Hematopoietic multipotent progenitor cell treated with erythropoietin and hydrocortisone succinate and interleukin-3 and kit ligand, for 15 days (in vitro differentiated cells): ENCODE measurements around the gene NGB.

Experiments used
- DNase-seq: peaks from one replicate; pipeline ENCODE4 v3.0.0-alpha.2; 2015; ENCODE audit warnings: low spot score

NGB gene

GRCh38 chr14:77264466-77265186 lies 6.4 kb downstream of the NGB start:
- DNase-seq = no peak

DNA sequence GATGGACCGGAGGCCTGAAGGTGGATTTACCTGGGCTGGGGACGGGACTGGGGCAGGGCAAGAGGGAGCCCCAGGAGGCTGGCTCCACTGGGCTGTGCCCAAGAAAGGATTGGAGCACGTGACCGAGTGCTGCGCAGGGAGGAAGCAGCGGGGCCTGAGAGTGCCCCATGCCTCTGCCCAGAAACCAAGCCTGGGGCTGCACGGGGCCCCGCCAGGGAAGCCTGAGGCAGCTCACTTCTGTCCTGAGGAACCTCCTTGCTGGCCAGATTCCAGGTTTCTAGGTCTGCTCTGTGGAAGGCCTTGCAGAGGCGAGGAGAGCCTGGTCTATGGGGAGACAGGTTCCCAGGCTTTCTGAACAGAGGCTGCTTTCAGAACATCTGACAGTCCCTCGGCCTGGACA lies 10.4 kb downstream of the NGB start:
- no peak for DNase-seq

DNA sequence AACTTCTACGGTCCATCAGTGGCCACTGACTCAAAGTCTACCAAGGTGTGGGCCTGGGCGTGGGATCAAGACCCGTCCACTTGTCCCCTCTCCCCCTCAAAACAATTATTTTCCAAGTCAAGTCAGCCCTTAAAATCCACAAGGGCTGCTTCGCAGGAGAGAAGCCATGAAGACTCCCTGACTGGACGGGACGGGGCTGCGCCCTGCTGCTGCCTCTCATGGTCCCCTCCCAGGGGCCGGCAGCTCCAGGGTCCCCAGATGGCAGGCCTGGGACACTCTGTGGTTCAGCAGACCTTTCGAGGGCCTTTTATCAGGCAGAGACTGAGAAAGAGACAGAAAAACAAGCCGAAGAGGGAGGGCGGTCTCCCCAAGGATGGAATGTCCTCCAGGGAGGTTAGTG lies 10.8 kb downstream of the NGB start:
- DNase-seq = no peak

DNA sequence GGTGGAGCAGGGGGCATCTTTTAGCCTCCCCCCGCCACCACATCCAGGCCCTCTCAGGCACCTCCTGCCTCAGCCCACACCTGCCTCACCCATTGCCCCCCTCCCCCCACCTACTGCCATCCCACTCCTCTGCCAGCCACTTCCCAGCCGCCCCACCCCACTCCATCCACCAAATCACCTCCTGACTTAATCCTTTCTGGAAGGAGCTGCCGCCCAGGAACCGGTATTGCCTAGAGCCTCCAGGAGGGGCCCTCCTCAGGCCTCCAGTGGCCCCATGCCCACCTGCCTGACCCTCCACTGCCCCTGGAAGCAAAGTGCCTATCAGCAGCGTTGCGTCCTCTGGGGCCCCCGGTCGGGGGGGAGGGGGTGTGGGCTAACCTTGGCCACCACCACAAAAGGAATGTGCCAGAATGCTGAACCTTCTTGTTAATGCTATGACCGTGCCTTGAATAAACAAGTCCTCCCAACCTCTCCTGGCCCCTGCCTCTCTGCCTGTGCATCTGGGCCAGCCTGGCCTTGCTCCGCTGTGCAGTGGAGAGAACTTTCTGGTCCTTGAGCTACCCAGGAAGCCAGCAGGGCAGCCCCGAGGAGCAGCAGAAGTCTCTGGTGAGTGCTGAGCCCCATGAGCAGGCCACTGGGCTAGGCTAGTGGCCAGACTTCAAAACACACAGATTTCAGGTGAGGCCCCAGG lies 11.8 kb downstream of the NGB start:
- no peak for DNase-seq

GRCh38 chr14:77258566-77258965 lies 12.4 kb downstream of the NGB start:
- no peak for DNase-seq

DNA sequence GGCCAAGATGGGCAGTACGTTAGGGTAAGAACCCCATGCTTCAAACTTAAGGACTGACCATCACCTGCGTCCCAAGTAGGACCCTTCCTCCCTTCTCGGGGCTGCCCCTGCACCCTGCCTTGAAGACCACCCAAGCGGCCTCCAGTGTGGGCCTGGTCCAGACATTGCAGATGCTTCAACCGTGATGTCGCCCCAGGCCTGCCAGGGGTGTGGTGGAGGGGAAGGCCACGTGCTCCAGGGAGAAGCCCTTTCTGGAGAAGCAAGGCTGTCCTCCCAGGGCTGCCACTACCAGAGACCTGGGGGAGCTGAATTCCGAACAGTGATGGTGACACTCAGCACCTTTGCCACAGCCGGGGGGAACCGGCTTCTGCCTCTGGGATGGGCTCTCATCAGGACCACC lies 13.3 kb downstream of the NGB start:
- no peak for DNase-seq

- DNase-seq = no peak
Measured at GRCh38 chr14:77256694-77257093, 14.3 kb downstream of the NGB start.

DNA sequence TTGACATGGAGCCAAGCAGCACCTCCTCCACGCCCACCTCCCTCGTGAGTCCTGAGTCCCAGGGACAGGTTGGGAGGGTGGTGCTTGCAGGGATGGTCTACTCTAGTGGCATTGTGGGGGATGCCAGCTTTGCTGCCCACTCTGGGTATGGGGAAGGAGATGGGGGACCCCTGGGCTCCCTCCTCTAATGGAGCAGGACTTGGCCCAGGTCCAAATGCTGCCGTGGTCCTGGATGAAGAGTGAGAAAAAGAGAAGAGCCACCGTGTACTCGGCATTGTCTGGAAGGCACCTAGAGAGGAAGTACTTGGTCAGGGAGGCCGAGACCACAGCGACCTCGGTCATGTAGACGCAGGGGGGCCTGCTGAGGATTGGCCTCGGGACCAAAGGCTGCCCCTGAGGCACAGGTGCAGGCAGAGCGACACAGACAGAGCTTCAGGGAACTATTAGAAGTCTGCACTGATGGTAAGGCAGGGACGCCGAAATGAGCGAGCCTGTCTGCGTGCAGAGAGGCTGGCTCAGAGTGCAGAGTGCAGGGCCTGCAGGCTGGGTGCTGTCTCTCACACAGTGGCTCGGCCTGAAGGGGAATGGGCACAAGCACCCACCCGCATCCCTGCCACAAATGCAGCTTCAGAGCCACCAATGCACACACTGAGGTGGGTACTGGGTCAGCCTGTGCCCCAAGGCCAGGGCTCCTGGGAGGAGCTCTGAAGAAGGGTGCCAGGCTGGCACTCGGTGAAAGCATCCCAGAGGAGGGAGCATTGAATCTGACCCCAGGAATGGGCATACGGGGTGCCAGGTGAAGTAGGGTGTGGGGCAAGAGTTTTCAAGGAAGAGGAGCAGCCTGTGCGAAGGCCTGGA lies 17.4 kb downstream of the NGB start:
- DNase-seq = no peak

DNA sequence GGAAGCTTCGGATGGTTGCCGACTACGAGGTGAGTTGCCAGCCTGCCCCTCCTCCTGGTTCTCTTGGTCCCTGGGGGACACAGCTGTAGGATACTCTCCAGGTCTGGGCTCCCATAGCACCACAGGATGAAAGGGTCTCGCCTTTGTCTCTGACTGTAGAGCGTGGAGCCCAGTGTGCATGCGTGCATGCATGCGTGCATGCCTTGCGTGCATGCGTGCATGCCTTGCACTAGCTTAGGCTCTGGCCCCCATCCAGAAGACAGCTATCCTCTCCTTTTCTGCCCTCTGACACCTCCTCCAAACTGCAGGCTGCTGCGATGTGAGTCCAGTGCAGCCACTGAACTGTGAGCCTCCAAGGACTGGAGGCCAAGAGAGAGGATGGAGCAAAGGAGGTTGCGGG lies 19.1 kb downstream of the NGB start:
- no peak for DNase-seq

- no peak for DNase-seq
Measured at GRCh38 chr14:77250927-77251326, 20.1 kb downstream of the NGB start.

DNA sequence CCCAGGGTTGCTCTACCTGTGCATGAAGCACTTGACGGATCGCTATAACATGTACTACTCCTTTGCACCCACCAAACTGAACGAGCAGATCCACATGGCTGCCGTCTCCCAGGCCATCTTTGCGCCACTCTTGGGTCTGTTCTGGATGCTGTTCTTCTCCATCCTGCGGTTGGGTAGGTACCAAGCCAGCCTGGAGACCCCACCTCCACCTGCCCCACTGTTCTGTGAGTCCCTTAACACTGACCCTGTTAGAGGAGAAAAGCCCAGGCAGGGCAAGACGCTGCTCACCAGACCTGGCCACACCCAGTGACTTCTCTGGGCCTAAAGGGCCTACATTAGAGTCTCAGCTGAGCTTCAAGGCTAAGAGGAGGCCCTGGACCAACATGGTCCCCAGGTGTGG lies 21.7 kb downstream of the NGB start:
- no peak for DNase-seq

DNA sequence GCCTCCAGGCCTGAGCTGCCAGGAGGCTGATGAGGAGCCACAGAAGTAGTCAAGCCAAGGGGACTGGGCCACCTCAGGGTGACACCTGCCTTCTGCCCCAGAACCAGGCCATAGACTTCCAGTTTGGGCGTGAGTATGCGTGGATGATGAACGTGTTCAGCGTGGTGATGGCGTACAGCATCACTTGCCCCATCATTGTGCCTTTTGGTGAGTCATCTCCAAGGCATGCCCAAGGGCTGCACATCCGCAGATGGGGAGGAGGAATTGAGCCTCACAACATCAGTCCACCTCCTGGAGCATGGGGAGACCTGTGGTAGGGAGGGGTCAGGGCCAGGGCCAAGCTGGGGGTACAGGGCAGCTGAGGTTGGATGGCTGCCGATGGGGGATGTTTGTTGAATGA lies 22.3 kb downstream of the NGB start:
- DNase-seq = no peak

DNA sequence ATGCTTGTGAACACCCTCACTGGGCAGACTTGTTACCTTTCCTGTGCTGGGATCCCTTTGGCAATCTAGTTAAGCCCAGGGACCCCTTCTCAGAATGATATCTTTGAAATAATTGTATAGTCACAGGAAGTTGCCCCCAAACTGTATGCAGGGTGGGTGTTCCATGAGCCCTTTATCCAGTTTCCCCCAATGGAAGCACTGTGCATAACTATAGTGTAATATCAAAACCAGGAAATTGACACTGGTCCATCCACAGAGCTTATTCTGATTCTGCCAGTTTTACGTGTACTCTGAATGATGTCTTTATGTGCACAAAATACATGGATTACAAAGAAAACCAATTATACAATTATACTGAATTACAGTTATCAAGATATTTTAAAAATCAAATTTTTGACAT lies 24.2 kb downstream of the NGB start:
- no peak for DNase-seq

- DNase-seq = no peak
Measured at GRCh38 chr14:77245820-77246219, 25.2 kb downstream of the NGB start.

DNA sequence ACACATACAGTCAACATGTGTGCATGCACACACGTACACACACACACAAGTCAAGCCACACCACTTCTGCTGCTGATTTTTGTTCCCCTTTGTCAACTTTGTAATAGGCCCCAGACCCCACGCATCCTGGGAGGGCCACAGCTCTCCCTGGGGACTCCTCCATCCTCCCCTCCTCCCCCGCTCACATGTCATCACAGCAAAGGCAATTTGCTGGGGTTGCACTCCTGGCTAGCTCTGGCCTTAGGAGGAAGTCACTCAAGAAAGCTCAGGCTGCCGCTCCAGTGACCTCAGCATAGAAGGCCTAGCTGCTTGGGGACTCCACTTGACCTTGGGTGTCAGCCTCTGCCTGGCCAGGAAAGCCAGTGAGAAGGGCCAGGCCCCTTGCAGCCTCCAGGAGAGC lies 27.2 kb downstream of the NGB start:
- no peak for DNase-seq

DNA sequence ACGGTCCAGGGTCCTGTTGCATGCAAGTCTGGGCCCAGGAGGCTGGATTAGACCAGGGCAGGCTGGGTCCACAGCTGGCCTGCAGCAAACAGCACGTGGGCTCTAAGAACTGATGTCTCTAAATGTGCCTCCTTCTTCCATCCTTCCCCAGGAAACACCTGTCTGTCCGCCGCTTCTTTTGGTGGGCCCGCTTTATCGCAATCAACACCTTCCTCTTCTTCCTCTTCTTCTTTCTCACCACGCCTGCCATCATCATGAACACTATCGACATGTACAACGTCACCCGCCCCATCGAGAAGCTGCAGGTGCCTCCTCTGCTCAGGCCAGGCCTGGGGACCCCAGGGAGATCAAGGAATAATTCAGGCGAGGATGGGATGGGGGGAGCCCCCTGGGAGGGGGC lies 28.3 kb downstream of the NGB start:
- no peak for DNase-seq

DNA sequence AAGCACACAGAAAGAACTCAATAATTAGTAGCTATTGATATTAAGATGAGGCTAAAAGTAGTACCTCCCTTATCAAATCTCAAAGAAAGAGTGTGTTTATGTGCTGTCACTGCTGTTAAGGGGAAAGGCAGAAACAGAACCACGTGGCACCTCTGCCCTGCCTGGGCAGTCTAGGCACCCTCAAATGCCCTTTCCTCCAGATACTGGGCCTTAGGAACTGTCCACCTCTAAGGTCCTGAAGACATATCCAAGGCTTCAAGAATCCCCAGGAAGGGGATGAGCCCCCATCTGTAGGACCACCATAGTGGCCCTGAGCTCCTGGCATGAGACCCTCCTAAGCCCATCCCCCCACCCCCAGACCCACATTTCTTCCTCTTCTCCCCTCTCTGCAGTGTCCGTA lies 29.1 kb downstream of the NGB start:
- DNase-seq = no peak

- DNase-seq = no peak
Measured at GRCh38 chr14:77240336-77240915, 30.6 kb downstream of the NGB start.

DNA sequence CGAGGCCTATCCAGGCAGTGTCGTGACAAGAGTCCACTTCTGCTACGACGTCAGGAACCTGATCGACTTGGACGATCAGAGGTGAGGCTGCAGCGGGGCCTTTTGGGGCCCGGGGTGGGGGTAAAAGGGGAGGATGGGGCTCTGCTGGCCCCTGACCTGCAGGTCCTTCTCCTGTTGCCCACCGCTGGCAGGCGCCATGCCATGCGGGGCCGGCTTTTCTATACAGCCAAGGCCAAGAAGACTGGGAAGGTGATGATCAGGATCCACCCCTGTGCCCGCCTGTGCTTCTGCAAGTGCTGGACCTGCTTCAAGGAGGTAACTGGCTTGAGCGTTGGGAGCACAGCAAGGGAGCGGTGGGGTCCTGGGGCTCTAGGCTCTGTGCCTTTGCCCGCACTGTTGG lies 31.6 kb downstream of the NGB start:
- DNase-seq = no peak

DNA sequence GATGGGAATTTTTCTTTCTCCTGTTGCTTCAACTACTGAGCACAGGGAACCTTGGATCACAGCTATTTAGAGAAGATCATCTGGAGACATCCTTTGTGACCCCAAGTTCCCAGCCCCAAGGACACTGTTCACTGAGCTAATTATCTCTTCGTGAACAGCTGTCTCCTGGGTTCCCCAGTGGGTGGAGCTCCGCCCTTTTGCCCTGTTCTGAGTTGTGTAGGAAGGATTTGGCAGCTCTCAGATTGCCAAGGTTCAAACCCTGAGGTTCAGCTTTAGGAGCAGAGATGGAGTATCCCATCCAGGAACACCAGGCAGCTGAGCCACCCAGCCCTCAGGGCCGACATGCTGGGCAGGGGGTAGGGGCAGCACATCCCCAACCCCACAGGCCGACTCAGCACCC lies 32.0 kb downstream of the NGB start:
- DNase-seq = no peak

GRCh38 chr14:77238356-77238755 lies 32.6 kb downstream of the NGB start:
- DNase-seq = no peak

DNA sequence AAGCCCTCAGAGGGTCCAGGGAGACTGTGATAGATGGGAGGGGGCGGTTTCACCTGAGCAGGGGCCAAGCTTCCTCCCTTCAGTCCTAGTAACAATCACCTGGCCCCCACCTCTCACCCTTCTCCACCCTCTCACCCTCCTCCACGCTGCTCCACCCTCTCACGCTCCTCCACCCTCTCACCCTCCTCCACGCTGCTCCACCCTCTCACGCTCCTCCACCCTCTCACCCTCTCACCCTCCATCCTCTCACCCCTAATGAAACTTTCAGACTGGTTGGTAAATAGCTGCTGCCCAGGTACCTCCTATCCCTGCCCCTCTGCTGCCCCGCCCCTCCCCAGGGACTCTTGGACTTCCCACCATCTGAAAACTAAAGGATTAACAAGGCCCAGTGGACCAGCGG lies 34.2 kb downstream of the NGB start:
- no peak for DNase-seq

GRCh38 chr14:77231721-77232120 lies 39.3 kb downstream of the NGB start:
- DNase-seq = no peak
